ENCODE data around the gene AVPI1.

Gene AVPI1

GRCh38 chr10:97673736-97674525 is 13.1 kb downstream of the AVPI1 start:
- no peak overlapping the region for H3K4me3 ChIP-seq (ENCODE audit: low read depth, low read length)
- no peak for DNase-seq (ENCODE audit: low read depth, low spot score)
- CTCF ChIA-PET: interaction anchor here (1.0 to 12.2 kb wide), 8 partner anchors 8 to 120 kb away, joined by 3 to 328 read pairs (median 14); partner anchors contain the start of genes AVPI1 and ZFYVE27
- TF ChIP-seq, protein P1, sequence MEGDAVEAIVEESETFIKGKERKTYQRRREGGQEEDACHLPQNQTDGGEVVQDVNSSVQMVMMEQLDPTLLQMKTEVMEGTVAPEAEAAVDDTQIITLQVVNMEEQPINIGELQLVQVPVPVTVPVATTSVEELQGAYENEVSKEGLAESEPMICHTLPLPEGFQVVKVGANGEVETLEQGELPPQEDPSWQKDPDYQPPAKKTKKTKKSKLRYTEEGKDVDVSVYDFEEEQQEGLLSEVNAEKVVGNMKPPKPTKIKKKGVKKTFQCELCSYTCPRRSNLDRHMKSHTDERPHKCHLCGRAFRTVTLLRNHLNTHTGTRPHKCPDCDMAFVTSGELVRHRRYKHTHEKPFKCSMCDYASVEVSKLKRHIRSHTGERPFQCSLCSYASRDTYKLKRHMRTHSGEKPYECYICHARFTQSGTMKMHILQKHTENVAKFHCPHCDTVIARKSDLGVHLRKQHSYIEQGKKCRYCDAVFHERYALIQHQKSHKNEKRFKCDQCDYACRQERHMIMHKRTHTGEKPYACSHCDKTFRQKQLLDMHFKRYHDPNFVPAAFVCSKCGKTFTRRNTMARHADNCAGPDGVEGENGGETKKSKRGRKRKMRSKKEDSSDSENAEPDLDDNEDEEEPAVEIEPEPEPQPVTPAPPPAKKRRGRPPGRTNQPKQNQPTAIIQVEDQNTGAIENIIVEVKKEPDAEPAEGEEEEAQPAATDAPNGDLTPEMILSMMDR (IDR thresholded peaks at IDR 0.05; ENCODE audit: insufficient read depth, low read length, missing control alignments): no peak
- POLR2A ChIA-PET: no interaction called here

GRCh38 chr10:97669571-97669970 is 17.5 kb downstream of the AVPI1 start:
- CTCF ChIA-PET: interaction anchor here (1.4 to 9.0 kb wide), 3 partner anchors 8 to 62 kb away, joined by 4 to 94 read pairs (median 4); no protein-coding TSS in a partner anchor
- H3K4me3 ChIP-seq (ENCODE audit: low read depth, low read length): no peak overlapping the region
- POLR2A ChIA-PET: interaction anchor here (1.0 kb wide), 1 partner anchor 10 kb away, joined by 3 read pairs; no protein-coding TSS in a partner anchor
- TF ChIP-seq, protein P1 (IDR thresholded peaks at IDR 0.05; ENCODE audit: insufficient read depth, low read length, missing control alignments): no peak
- DNase-seq (ENCODE audit: low read depth, low spot score): no peak

- POLR2A ChIA-PET: no interaction called here
- no peak for DNase-seq (ENCODE audit: low read depth, low spot score)
- TF ChIP-seq, protein P1 (IDR thresholded peaks at IDR 0.05; ENCODE audit: insufficient read depth, low read length, missing control alignments): no peak
- no peak overlapping the region for H3K4me3 ChIP-seq (ENCODE audit: low read depth, low read length)
- CTCF ChIA-PET: interaction anchor here (1.1 to 9.0 kb wide), 3 partner anchors 10 to 46 kb away, joined by 3 to 94 read pairs (median 4); partner anchors contain the start of gene MARVELD1
These were observed 19.6 kb downstream of the AVPI1 start for GRCh38 chr10:97667463-97667862.

- H3K4me3 ChIP-seq (ENCODE audit: low read depth, low read length): no peak overlapping the region
- DNase-seq (ENCODE audit: low read depth, low spot score): no peak
- TF ChIP-seq, protein P1 (IDR thresholded peaks at IDR 0.05; ENCODE audit: insufficient read depth, low read length, missing control alignments): no peak
- CTCF ChIA-PET: interaction anchor here (1.1 to 9.0 kb wide), 3 partner anchors 10 to 47 kb away, joined by 3 to 94 read pairs (median 4); partner anchors contain the start of gene MARVELD1
- POLR2A ChIA-PET: no interaction called here
These were observed 20.0 kb downstream of the AVPI1 start for GRCh38 chr10:97666992-97667391.

DNA sequence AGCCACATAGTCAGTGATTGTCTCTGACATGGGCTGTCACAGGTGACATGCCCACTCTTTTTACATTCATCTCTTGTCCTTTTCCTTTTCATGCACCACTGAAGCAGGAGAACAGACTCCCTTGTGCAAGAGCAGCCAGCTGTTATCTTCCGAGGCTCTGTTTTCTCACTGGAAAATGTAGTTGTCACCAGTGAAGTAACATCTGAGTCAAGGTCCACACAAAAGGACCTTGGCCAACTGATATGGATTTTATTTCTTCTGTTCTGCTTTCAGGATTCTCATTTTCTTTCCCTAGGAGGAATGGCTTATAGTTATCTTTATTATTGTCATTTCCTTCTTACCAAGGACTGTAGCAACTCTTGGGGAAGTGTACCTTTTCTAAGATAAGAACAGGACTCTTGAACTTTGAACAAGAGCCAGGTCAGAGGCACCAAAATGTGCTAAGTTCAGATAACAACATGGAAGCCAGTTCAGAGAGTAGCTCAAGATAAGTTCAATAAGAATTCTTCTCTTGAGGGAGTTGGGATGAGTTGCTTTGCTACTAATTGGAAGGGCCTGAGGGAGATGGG is 22.7 kb downstream of the AVPI1 start:
- TF ChIP-seq, protein P1 (IDR thresholded peaks at IDR 0.05; ENCODE audit: insufficient read depth, low read length, missing control alignments): no peak
- ChIA-PET POLR2A (no interaction called here), CTCF (interaction anchor here (9.0 kb wide), 1 partner anchor 13 kb away, joined by 94 read pairs; no protein-coding TSS in a partner anchor)
- H3K4me3 ChIP-seq (ENCODE audit: low read depth, low read length): no peak overlapping the region
- no peak for DNase-seq (ENCODE audit: low read depth, low spot score)

DNA sequence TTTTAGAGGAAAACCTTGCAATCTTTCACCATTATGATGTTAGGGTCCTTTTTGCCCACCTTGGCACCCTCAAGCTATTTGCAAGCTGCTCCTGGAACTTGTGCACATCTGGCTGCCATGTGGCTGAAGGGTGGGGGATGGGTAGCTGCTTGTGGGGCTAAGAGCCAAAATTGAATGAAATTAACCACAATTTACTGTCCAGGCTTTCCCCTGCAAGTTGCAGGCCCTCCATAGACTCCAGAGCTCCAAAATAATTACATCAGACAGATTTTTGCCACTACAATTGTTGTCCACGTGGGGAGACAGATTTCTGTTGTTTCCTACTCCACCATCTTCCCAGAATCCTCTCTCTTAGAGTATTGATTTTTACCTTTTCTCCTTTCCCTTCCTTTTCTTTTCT is 27.5 kb downstream of the AVPI1 start:
- H3K4me3 ChIP-seq (ENCODE audit: low read depth, low read length): no peak overlapping the region
- CTCF ChIA-PET: interaction anchor here (0.8 to 1.0 kb wide), 2 partner anchors 17 to 57 kb away, joined by 3 to 4 read pairs; no protein-coding TSS in a partner anchor
- TF ChIP-seq, protein P1 (IDR thresholded peaks at IDR 0.05; ENCODE audit: insufficient read depth, low read length, missing control alignments): no peak
- DNase-seq (ENCODE audit: low read depth, low spot score): no peak
- POLR2A ChIA-PET: interaction anchor here (0.7 to 1.2 kb wide), 4 partner anchors 10 to 88 kb away, joined by 3 read pairs; no protein-coding TSS in a partner anchor

Data from AG04449 (cell line).